Glomerular endothelial cell (primary cell): Measurements from ENCODE around the gene SMARCA2. TPM values are rescaled to one million over a fixed set of nuclear protein-coding genes. Genes with fewer than 3 reads are reported as not detected.

ENCODE experiments used
- DNase-seq: peaks from one replicate; pipeline ENCODE4 v3.0.0-alpha.2; 2011; ENCODE audit warnings: low read depth, low spot score; ENCODE audit errors: extremely low read depth
- total RNA-seq: library from RNA; depleted of rRNA; stranded (reverse); fragments of >200 nt; gene quantifications from 2 replicates; pipeline ENCODE4 v1.2.3, GENCODE V29; 2015

SMARCA2 gene
- total RNA-seq, 1 donor from 2014 or later = 72.5 TPM

DNA sequence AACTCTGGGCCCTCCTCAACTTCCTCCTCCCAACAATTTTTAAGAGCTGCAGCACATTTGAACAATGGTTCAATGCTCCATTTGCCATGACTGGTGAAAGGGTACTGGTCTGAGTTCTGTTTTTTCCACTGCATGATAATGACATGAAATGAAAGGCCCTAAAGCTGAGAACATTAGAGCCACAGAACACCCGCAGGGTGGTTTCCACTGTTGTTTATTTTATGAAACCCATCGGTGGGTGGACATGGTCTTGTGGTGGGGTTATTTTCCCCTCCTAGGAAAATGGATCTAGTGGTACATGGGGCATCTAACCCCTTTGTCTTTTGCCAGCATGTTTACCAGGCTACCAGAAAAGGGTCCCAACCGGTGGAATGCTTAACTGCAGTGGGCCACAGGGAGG is 71.8 kb downstream of the SMARCA2 start:
- no peak for DNase-seq

DNA sequence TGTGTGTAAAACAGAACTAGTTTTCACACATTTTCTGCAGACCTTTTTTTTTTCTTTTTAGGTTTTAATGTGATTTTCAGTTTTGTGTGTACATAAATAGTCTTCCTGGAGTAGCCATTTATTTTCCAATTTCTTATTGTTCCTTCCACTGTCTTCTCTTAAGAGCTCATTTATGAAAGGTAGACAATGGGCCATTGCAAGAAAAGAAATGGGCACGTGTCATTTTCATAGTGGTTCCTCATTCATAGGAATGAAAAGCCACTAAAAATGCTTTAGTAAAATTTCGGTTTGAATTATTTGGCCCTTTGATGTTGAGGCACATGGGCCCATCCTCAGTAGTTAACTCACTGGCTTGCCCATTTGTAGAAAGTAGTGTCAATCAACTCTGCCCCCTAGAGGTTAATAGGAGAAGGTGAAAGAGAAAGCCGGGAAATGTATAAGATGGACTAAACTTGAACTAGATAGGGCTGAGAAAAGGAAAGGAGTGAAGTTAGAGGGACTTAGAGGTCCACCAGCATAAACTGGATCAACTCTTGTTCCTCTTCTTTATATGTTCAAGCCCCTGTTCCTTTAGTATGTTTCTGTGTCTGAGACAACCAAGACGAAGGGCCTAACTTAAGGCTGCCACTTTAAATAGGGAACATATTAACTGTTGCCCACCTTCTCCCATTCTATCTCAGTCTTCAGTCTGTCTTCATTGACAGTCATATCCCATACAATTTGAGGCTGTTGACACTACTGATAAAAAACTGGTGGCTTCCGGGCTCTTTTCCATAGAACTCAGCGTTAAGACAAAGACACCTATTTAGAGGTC is 72.6 kb downstream of the SMARCA2 start:
- peak; percentile 34 for DNase-seq

DNA sequence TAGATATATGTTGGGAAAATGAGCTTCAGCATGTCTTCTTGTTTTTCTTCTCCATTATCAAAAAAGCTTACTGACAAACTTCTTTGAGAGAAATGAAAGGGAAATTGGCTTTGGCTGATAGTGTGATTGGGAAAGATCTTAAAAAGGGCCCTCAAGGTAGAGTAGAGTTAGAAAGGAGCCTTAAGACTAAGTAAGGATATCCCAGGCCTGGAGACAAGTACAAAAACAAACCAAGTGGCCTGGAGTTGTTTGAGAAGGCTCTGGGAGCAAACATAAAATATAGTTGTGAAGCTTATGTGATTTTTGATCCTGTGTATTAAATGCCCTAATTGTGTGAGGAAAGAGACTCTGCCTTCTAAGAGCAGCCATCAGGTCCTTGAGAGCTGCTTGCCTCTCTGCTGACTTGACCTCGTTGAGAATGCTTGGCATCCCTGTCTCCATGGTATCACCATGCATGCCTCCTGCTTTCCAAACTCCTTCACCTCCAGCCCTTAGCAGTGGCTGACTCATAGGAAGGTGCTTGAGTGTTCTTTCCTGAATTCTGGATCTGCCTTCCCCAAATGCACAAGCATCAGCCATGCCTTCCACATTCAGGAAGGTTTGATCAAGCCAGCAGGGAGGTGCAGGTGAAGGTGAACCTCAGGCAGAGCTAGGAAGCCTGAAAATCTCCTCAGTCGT is 78.9 kb downstream of the SMARCA2 start:
- no peak for DNase-seq

DNA sequence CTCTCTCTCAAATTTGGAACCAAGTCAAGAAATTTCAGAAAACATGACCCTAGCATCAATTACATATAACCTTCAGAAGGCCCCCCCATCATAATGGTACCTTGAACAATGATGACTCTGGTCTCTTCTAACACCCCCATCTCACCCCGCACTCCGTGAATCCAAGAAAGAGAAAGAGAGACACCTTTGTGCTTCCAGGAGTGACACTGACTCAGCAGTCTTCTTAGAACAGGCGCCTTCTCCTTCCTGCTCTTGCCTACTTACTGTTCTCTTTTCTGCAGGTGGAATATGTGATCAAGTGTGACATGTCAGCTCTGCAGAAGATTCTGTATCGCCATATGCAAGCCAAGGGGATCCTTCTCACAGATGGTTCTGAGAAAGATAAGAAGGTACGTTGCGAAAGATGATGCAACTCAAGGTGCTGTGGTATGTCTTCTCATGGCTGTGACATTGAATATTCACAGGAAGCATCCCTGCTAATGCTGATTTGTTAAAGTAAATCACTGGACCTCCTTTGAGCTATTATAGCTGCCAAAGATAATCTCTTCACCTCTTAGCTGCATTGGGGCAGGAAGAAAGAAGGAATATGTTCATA is 81.3 kb downstream of the SMARCA2 start:
- DNase-seq = no peak

DNA sequence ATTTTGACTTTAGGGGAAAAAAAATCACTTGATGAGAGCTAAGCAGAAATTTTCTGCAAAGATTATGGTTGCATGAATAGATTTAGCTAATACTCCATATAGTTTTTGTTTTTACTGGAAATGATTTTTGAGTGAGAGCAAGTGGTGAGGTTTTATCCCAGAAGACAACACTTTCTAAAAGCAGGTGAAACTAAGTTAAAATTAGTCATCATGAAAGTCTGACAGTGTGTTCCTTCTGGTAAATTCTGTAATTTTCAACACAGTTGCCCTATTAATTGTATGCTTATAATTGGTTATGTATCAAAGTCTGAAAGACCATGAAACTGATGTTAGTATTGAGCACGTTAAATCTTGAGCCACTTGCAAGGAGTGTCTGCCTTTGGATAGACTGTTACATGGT is 91.5 kb downstream of the SMARCA2 start:
- no peak for DNase-seq

DNA sequence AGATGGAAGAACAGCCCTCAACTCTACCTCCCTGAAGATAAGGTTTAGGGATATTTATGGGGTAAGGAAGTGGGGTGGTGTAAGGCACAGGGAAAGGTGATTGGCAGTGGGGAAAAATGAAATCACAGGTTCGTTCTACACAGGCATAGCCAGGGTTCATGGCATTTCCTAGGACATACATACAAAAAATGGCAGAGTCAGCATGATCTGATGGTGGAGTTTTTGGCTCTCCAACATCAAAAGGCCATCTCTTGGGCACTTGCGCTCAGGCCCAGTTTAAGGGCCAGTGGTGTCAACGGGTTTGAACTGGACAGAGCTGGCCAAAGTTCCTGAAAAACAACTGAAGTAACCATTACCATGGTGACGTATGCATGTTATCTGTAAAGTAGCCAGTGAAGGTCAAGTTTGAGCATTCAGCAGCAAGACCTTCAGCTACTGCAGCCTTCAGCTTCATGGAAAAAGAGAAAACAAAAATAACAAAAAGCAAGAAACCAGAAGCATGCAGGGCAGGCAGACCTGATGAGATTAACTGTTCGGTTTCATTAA is 92.8 kb downstream of the SMARCA2 start:
- no peak for DNase-seq

DNA sequence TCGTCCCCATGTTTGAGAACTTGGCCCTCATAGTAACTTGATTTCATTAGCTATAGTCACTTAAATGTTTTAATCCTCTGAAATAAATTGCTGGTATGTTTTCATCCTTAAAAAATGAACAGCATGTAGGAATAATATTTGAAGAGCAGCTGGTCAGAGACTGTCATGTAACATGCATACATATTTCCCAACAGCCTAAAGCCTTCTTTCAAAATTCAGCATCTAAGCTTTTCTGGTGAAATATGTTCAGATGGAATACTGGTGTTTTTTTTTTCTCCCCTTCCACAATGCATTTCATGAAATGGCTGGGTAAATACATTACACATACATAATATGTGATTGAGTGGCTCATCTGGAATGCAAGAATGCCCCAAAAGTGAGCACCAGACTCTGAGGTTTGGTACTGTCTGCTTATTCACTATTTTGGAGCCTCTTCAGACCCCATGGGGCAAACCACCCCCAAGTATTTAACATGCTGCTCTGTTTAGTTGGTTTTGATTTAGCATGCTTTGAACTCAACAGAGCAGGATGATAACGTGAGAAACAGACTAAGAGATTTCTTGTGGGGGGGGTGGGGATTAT is 94.0 kb downstream of the SMARCA2 start:
- no peak for DNase-seq

DNA sequence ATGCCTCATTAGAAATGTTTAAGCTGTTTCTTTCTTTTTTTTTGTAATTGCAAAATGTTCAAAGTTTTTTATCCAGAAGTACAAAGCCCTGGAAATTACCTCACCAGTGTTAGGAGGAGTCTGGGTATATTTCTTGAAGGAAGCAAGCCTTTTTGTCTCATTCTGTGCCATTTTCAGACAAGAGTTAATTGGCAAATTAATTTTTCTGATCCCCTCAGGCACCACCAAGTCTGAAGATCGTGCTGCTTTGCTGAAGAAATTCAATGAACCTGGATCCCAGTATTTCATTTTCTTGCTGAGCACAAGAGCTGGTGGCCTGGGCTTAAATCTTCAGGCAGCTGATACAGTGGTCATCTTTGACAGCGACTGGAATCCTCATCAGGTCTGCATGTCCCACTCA is 94.9 kb downstream of the SMARCA2 start:
- no peak for DNase-seq

DNA sequence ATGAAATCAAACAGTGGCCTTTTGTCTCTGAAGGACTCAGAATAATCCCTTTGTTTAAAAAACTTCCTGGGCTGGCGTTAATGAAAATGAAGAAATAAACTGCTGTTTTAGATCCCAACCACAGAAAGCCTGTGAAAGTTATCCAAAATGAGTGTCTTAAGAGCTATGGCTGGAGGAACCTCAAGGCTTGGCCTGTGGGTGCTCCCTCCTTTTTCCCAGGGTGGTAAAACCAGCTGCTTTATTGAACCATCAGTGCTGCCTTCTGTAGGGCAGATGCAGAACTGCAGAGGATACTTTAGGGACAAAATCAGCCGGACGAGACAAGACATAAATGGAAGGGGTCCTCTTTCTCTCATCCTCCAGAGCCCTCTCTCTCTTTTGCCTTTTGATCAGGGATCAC is 100.9 kb downstream of the SMARCA2 start:
- DNase-seq = no peak

DNA sequence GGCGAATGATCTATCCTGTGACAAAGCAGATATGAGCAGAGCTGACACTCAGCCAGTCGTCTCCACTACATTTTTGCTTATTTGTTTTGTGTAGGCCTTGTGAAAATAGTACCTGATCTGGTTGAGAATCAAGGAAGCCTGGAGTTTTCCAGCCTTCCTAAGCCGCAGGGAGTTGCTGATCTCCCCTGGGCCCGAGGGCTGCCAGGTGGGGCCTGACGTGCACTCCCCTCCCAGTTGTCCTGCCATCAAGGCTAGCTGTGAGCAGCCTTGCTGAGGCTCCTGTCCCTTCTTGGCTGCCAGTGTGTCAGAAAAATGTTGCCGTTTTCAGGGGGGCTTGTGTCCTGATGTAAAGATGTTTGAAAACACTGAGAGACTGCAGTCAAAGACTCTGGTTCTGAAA is 102.4 kb downstream of the SMARCA2 start:
- no peak for DNase-seq

DNA sequence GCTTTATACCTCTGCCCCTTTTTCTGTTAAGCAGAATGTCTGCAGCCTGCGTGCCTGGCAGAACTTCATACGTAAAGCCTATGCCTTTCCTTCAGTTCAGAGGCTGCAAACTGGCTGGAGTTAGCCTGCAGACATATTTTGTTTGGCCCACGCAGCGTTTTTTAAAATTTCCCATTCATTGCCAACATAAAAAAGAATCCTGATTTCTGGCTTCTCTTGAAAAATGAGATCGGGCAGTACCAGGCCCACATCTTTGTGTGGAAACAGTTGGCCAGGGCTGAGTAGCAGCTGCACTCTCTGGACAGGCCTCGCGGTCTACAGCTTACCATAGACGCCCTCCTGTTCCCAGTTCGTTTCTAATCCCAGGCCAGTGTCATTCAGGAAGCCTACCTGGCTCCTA is 104.4 kb downstream of the SMARCA2 start:
- DNase-seq = no peak

DNA sequence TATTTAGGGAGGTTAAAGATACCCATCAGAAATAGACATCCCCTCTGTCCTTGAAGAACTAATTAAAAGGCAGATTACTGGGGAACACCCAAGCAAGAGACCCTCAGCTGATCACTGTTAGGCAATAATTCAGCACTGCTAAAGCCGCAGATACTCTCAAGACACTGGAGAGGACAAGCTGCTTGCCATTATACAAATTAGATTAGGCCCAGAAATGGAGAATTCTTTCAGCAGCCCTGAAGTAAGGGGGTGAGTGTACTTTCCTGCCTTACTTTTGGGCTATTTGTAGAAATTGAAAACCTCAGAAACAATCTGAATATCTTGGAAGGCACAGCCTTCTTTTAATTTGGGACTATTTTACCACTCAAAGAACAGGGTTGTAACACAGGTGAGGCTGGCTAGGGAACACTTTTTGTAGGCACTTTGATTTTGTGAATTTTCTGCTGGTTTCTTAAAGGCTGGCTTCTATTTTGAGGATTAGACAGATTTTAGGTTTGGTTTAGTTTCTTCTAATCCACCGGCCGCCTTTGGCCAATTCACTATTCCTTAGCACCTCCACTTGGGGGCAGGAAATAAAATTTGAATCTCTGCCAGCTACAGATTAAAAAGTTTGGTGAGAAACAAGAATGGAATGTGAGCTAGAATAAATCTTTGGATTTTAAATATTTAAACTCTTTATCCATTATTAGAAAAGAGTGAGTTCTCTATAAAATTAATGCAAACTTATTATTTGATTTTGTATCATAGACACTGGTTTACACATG is 106.0 kb downstream of the SMARCA2 start:
- peak; percentile 22 for DNase-seq

DNA sequence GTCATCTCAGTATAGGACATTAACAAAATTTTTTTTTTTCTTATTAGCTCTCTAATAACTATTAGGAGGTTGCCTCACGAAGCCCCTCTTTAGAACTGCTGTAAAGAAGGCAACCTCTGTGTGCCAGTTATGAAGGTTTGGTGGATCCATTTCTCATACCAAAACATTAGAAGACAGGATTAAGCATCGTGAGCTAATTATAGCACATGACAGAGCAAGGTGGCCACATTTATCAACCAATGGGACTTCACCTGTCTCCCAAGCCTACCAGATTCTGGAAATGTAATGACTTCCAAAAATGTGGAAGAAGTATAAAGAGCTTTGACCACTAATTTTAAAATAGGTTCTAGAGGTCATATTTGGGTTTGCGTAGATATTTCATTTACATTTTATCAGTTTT is 107.2 kb downstream of the SMARCA2 start:
- no peak for DNase-seq

DNA sequence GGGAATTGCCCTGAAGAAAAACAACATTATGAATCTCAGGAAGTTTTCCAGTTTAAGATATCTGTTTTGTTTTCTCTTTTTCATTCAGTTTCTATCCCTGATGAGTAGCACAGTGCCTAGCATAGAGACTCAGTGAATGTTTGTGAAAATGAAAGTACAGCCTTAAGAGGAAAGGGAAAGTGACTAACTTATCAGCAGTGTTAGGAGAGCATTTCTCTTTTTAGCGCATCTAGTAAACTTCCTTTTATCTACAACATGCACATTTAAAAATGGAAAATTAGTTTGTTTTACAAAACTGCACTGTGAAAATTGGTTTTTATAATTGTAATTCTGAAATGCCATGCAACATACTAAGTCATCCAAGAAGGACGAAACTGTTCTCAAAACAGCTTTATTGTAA is 110.8 kb downstream of the SMARCA2 start:
- peak; percentile 10 for DNase-seq

DNA sequence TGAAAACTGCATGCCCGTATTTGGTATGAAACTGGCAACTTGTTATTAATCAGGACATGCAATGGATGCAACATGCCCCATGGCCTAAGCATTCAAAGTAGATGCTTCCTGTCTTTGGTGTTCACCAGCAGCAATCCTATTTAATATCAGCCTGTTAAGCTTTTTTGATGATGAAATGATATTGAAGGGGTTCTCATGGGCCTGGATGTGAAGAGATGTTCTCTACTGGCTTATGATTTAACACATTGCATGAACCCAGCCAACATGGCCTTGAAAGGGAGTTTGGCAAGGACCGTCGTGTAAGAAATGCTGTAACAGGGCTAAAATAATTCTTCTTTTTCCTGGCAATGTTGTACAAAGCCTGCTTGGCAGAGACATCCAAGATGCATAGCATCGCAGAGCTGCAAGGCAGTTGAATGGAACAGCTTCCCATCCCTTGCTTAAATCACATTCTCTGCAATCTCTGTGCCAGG is 111.2 kb downstream of the SMARCA2 start:
- no peak for DNase-seq

DNA sequence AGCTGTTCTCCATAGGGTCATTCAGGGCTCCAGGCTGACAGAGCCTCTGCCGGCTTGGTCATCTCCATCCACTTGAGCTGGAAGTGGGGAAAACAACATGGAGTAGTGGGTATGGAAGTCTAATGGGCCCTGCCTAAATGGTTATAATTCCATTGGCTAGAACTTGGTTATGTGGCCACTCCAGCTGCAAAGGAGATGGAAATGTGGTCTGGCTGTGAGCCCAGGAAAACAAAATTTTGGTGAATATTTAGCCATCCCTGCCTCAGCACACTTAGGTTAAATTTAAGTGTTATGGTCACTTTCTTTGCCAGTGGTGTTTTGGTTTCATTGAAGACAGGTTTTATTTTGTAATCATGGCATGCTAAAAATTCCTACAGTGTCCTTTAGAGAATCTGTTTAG is 112.3 kb downstream of the SMARCA2 start:
- DNase-seq = no peak

DNA sequence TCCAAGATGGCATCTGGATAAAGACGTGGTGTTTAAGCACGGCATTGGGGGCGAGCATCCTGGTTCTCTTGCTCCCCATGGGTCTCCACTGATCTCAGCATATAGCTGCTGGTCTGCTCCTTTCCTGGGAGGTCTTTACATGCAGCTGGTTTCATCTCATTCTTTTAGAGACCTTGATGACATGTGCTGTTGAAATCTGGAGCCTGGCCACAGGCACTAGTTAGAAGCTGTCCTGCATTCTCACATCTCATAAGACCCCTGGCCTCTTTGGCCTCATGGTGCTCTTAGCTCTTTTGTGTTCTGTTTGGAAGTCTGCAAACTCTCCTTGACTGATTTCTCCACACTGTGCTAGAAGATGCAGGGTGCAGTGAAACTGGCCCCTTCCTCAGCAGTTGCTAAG is 113.0 kb downstream of the SMARCA2 start:
- DNase-seq = no peak

DNA sequence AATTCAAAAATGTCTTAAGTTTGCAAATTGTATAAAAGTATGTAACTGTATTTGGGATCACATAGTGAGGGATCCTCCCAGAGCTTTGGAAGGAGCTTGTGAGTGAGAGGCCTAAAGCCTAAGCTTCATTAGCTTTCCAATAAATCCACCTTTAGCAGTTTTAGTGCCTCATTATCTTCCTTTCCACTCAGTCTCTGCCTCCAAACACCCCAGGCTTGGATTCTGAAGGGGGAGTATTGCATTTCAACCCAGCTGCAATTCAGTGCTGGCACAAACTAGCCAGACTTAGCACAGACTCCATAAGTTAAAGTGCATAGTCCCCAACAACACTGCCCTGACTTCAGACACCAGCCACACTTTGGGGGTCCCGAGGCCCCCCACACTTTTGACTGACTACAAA is 113.5 kb downstream of the SMARCA2 start:
- no peak for DNase-seq

DNA sequence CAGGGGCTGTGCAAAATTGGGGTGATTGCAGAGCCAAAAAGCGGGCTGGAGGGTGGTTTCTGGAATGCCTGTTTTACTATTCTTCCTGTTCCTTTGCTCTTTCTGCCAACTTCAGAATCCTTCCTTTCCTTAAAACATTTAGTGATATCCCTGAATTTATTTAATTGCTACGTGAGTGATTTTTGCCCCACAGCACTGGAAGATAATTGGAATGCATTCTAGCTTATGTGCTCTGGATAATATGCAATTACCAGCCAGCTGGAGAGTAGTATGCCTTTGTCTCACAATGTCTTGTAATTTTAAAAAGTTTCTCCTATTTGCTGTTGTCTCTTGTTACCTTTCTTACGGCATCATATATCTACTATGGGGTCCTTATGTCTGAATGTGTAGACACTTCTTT is 115.8 kb downstream of the SMARCA2 start:
- no peak for DNase-seq

DNA sequence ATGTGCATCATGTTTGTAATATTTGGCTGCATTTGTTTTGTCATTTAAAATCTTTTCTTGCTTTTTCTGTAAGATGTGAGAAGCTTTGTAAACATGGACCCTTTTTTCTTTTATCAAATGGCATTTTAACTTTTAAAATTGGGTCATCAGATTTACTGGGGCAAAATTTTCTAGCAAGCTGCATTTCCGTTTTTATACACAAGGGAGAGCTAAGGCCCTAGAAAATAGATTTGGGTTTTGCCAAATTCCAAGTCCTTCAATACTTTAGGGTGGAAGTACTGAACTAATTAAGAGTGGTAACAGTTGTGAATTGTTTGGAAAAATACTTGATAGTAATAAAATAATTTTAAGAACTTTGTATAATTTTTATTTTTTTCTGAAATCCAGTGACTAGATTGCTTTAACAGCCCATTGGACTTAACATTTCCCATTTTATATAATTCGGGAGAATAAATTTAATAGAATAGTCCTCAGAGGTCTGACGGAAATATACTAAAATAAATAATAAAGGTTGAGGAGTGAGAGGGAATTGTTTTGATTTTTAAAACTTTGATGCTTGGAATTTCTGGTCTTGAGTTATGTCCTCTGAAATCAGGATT is 117.4 kb downstream of the SMARCA2 start:
- peak; percentile 22 for DNase-seq
